NCI-H460 (cell line): ENCODE data around the gene PCNX3. TPM values are rescaled to one million over a fixed set of nuclear protein-coding genes. Genes with fewer than 3 reads are reported as not detected.

Source experiments
- DNase-seq: peaks from one replicate; pipeline ENCODE4 v3.0.0-alpha.2; 2016; ENCODE audit warnings: low read depth; ENCODE audit errors: extremely low read depth
- total RNA-seq: library from RNA; depleted of rRNA; stranded (reverse); fragments of >200 nt; shearing (Covaris generic); gene quantifications from 2 replicates; pipeline ENCODE4 v1.2.3, GENCODE V29; 2014

PCNX3 gene
- total RNA-seq, 1 experiment from 2014 or later = 12.3 TPM

GRCh38 chr11:65617990-65618751, 2.6 kb downstream of the PCNX3 start:
- no peak for DNase-seq

DNA sequence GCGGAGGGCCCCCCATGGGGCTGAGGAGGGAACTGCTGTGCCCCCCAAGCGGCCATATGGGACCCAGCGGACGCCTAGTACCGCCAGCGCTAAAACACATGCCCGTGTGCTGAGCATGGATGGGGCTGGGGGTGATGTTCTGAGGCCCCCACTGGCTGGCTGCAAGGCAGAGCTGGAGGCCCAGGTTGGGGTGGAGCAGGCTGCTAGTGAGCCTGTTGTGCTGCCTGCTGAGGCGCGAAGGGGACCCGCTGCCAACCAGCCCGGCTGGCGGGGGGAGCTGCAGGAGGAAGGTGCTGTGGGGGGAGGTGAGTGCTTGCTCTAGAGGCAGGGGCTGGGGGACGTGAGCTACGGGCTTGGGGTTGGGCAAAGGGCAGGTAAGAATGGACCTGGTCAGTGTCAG, 3.2 kb downstream of the PCNX3 start:
- DNase-seq = no peak

GRCh38 chr11:65619281-65619928, 3.8 kb downstream of the PCNX3 start:
- DNase-seq = no peak

- DNase-seq = no peak
These were observed 5.1 kb downstream of the PCNX3 start for GRCh38 chr11:65620666-65621065.

DNA sequence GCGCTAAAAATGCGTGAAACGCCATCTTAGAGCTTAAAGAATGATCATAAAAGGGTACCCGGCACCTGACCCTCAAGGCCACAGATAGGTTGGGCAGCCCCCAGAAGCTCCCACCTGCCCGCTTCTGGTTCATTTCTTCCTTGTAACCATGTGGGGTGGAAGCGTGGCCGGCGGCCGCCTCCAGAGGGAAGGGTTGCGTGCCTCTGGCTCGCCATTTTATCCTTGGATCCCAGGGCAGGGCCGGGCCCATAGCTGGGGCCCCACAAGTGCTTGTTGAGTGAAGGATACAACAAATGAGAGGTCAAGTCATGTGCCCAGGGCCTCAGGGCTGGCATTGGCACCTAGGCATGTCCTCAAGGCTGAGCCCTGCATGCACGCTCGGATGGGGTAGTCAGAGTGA, 5.9 kb downstream of the PCNX3 start:
- DNase-seq = no peak

DNA sequence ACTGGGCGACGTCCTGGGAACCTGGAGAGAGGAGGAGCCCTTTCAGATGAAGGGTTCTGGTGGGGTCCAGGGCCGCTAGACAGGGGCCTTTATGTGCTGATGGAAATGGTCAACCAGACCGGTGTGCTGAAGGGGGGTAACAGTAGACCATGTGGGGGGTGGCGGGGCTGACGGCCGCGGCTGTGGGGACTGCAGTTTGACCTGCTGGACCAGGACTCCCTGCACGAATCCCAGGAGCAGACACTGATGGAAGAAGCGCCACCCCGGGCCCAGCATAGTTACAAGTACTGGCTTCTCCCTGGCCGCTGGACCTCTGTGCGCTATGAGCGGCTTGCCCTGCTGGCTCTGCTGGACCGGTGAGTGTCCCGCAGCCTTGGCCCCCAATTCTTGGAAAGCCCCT, 6.4 kb downstream of the PCNX3 start:
- DNase-seq = no peak

- no peak for DNase-seq
These were observed 7.6 kb downstream of the PCNX3 start for GRCh38 chr11:65623177-65623576.

- DNase-seq = no peak
These were observed 8.5 kb downstream of the PCNX3 start for GRCh38 chr11:65623852-65624616.

- no peak for DNase-seq
These were observed 9.5 kb downstream of the PCNX3 start for GRCh38 chr11:65624931-65625627.

DNA sequence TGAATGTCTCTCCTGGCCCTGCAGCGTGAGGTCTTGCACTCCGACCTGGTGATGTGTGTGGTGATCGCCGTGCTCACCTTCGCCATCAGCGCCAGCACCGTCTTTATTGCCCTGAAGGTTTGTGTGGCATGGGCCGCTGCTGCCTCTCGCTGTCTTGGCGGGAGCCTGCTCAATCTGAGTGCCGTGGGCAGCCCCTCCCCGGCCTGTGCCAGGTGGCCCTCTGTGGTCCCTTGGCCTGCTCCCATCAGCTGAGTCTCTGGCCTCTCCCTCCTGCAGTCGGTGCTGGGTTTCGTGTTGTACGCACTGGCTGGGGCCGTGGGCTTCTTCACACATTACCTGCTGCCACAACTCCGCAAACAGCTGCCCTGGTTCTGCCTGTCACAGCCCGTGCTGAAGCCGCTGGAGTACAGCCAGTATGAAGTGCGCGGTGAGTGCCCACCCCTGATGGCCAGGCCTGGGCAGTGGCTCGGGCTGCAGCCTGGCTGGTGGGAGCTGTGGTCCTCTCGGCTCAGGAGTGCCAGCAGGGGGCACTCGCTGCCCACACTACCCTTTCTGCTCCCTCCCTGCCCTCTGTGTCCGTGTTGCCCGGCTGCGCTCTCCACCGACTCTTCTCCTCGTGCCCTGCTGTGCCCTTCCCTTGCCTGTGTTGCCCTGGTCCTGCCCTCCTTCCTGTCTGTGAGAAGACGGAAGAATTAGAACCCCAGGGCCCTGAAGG, 10.2 kb downstream of the PCNX3 start:
- peak; percentile 38 for DNase-seq

GRCh38 chr11:65627202-65627601, 11.6 kb downstream of the PCNX3 start:
- no peak for DNase-seq

DNA sequence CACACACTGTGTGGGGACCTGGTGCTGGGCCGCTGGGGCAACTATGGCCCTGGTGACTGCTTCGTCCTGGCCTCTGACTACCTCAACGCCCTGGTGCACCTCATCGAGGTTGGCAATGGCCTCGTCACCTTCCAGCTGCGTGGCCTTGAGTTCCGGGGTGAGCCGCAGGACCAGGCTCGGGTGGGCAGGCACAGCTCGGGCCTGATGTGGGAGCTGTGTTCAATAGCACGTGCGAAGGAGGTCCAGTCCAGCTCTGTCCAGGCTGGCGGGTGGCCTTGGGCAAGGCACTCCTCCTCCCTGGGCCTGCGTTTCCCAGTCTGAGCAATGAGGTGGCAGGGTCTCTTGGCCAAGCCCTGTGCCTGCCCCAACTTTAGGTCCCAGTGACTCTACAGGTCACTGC, 14.0 kb downstream of the PCNX3 start:
- no peak for DNase-seq

DNA sequence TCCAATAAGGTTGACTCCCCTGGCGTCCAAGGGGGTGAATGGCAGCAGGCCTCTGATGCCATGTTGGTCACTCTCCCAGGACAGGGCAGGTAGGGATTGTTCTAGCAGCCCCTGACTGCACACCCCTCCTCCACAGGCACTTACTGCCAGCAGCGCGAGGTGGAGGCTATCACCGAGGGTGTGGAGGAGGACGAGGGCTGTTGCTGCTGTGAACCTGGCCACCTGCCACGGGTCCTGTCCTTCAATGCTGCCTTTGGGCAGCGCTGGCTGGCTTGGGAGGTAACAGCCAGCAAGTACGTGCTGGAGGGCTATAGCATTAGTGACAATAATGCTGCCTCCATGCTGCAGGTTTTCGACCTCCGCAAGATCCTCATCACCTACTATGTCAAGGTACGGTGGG, 14.6 kb downstream of the PCNX3 start:
- DNase-seq = no peak

GRCh38 chr11:65633390-65634108, 18.0 kb downstream of the PCNX3 start:
- no peak for DNase-seq

DNA sequence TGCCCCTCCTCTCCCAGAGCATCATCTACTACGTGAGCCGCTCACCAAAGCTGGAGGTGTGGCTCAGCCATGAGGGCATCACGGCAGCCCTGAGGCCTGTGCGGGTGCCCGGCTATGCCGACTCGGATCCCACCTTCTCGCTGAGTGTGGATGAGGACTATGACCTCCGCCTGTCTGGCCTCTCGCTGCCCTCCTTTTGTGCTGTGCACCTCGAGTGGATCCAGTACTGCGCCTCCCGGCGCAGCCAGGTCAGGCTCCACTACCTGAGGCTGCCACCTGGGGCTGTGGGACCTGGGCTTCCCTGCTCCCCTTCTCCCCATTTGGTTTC, 18.5 kb downstream of the PCNX3 start:
- no peak for DNase-seq

GRCh38 chr11:65634440-65634839, 18.9 kb downstream of the PCNX3 start:
- no peak for DNase-seq

DNA sequence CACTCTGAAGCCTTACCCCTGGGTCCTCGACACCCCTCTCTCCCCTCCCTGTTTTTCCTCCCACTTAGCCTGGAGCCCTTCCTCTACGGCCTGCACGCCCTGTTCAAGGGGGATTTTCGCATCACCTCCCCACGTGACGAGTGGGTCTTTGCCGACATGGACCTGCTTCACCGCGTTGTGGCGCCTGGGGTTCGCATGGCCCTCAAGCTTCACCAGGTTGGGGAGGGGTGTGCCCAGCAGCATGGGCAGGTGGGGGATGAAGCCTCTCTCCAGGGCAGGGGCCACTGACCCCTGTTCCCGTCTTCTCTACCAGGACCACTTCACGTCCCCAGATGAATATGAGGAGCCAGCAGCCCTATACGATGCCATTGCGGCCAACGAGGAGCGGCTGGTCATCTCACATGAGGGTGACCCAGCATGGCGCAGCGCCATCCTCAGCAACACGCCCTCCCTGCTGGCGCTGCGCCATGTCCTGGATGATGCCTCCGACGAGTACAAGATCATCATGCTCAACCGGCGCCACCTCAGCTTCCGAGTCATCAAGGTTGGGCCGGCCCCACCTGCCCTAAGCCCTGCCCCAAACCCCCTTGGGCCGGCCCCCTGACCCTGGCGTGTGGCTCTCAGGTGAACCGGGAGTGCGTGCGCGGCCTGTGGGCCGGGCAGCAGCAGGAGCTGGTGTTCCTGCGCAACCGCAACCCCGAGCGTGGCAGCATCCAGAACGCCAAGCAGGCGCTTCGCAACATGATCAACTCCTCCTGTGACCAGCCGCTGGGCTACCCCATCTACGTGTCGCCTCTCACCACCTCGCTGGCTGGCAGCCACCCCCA, 19.5 kb downstream of the PCNX3 start:
- DNase-seq = no peak

GRCh38 chr11:65636108-65637031, 20.8 kb downstream of the PCNX3 start:
- no peak for DNase-seq
